ENCODE data around the gene KAZN.

GRCh38 chr1:15145327-15145726, 546.8 kb downstream of the KAZN start:
- TF ChIP-seq CTCF (IDR thresholded peaks at IDR 0.05; ENCODE audit: low read length) (no peak), EZH2phosphoT487 (IDR thresholded peaks at IDR 0.05; ENCODE audit: low read length) (no peak), EZH2 (optimal IDR thresholded peaks at IDR 0.05; ENCODE audit: low read depth, low read length) (no peak)

All from MM.1S (cell line).